ENCODE measurements around the gene PDE8A. TPM values are rescaled to one million over a fixed set of nuclear protein-coding genes. Genes with fewer than 3 reads are reported as not detected.

PDE8A gene
- total RNA-seq, 1 experiment from 2014 or later = 44.2 TPM

DNA sequence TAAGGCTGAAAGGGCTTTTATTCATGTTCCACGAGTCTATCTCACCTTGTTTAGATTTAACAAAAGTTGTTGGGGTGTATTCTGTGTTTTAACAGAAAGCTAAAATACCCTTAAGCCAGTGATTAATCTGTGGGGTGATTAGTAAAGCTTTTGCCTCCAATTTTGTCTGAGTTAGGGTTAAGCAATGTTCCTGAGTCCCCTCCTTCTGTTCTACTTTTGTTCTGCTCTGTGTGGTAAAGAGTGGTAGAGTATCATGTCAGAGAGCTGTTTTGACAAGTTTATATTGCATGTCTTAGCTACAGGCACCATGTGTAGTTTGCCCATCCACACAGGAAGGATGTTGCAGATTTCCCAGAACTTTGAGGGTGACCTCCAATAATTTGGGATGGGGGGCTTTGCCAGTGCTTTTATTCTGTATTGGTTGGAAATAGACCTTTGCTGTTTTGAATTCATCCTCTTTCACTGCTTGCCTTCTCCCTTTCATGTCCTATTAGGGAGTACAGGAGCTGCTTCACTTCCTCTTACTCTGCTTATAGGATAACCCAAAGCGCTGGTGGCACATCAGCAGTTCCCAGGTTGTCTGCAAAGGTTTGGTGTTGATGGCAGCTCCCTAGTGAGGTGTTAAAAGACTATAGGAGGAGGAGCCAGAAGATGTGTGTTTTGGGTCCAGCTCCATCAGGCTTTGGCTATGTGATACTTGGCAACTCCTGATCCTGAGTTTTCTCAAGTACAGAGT is 7.4 kb downstream of the PDE8A start:
- Histone ChIP-seq H3K27me3 (ENCODE audit: low read length) (no peaks in the 10 kb centered on the region), H3K9me2 (replicated peaks; ENCODE audit: low read length) (no peaks in the 10 kb centered on the region), H2AFZ (ENCODE audit: low read length) (no peak overlapping the region), H3K9ac (ENCODE audit: low read length) (no peak overlapping the region), H3K79me2 (ENCODE audit: low read length) (peaks cover 97% of the 10 kb centered on the region), H3K4me3 (ENCODE audit: low read length) (no peak overlapping the region), H3K36me3 (ENCODE audit: low read depth, low read length) (no peaks in the 10 kb centered on the region), H3K4me1 (ENCODE audit: insufficient read depth, low read length) (peaks cover 39% of the 10 kb centered on the region), H3K27ac (ENCODE audit: low read length) (no peak overlapping the region), H3K9me3 (ENCODE audit: low read length) (no peaks in the 10 kb centered on the region), H4K20me1 (ENCODE audit: low read length) (peaks cover 25% of the 10 kb centered on the region), H3F3A (ENCODE audit: low read length, unreplicated experiment) (peaks cover 8% of the 10 kb centered on the region), H3K4me2 (ENCODE audit: low read length) (no peak overlapping the region)
- intact Hi-C loops (cut with micrococcal nuclease) = no loop called here
- CTCF ChIA-PET = no interaction called here
- no peak for DNase-seq
- BruUV-seq (replicated peaks) = no TSS peak
- no peak for ATAC-seq
- POLR2A ChIA-PET (ENCODE audit: unreplicated experiment) = interaction anchor here (0.5 kb wide), 1 partner anchor 17 kb away, joined by 4 read pairs; no protein-coding TSS in a partner anchor
- TF ChIP-seq, protein P1, sequence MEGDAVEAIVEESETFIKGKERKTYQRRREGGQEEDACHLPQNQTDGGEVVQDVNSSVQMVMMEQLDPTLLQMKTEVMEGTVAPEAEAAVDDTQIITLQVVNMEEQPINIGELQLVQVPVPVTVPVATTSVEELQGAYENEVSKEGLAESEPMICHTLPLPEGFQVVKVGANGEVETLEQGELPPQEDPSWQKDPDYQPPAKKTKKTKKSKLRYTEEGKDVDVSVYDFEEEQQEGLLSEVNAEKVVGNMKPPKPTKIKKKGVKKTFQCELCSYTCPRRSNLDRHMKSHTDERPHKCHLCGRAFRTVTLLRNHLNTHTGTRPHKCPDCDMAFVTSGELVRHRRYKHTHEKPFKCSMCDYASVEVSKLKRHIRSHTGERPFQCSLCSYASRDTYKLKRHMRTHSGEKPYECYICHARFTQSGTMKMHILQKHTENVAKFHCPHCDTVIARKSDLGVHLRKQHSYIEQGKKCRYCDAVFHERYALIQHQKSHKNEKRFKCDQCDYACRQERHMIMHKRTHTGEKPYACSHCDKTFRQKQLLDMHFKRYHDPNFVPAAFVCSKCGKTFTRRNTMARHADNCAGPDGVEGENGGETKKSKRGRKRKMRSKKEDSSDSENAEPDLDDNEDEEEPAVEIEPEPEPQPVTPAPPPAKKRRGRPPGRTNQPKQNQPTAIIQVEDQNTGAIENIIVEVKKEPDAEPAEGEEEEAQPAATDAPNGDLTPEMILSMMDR (conservative IDR thresholded peaks at IDR 0.05; ENCODE audit: low read depth, low read length) = no peak
- TF ChIP-seq EZH2phosphoT487 (IDR thresholded peaks at IDR 0.05; ENCODE audit: borderline replicate concordance, low read length) (no peak), EZH2 (IDR thresholded peaks at IDR 0.05; ENCODE audit: low read length, unreplicated experiment) (no peak)

DNA sequence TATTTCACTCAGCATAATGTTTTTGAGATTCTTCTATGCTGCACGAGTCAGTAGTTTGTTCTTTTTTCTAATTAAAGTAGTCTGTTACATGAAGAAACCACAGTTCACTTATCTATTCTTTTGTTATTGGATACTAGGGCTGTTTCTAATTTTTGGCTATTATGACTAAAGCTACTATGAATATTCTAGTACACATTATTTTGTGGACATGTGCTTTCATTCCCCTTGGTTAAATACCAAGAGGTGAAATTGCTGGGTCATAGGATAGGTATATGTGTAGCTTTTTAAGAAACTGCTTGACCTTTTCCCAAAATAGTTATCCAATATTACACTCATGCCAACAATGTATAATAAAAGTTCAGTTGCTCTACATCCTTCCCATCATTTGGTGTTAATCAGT is 8.9 kb downstream of the PDE8A start:
- no peak for DNase-seq
- peaks cover 25% of the 10 kb centered on the region for H3K4me1 ChIP-seq (ENCODE audit: insufficient read depth, low read length)
- no peak for ATAC-seq
- no TSS peak for BruUV-seq (replicated peaks)
- H3K4me2 ChIP-seq (ENCODE audit: low read length) = no peak overlapping the region
- H3K27me3 ChIP-seq (ENCODE audit: low read length) = no peaks in the 10 kb centered on the region
- H3F3A ChIP-seq (ENCODE audit: low read length, unreplicated experiment) = peaks cover 8% of the 10 kb centered on the region
- no peak overlapping the region for H3K4me3 ChIP-seq (ENCODE audit: low read length)
- no peak overlapping the region for H3K9ac ChIP-seq (ENCODE audit: low read length)
- no peak overlapping the region for H3K27ac ChIP-seq (ENCODE audit: low read length)
- no peak overlapping the region for H2AFZ ChIP-seq (ENCODE audit: low read length)
- no peaks in the 10 kb centered on the region for H3K9me2 ChIP-seq (replicated peaks; ENCODE audit: low read length)
- ChIA-PET POLR2A (ENCODE audit: unreplicated experiment) (no interaction called here), CTCF (interaction anchor here (0.5 kb wide), 1 partner anchor 360 kb away, joined by 7 read pairs; no protein-coding TSS in a partner anchor)
- peaks cover 12% of the 10 kb centered on the region; the same call in 1 of the 2 replicates for H4K20me1 ChIP-seq (ENCODE audit: low read length)
- intact Hi-C loops (cut with micrococcal nuclease) = no loop called here
- TF ChIP-seq EZH2 (IDR thresholded peaks at IDR 0.05; ENCODE audit: low read length, unreplicated experiment) (no peak), EZH2phosphoT487 (IDR thresholded peaks at IDR 0.05; ENCODE audit: borderline replicate concordance, low read length) (no peak)
- TF ChIP-seq, protein P1 (conservative IDR thresholded peaks at IDR 0.05; ENCODE audit: low read depth, low read length) = no peak
- H3K79me2 ChIP-seq (ENCODE audit: low read length) = peaks cover 97% of the 10 kb centered on the region
- H3K9me3 ChIP-seq (ENCODE audit: low read length) = no peaks in the 10 kb centered on the region
- H3K36me3 ChIP-seq (ENCODE audit: low read depth, low read length) = no peaks in the 10 kb centered on the region

Measured in PC-3 (cell line).